ENCODE results near the gene TADA2B. TPM values are rescaled to one million over a fixed set of nuclear protein-coding genes. Genes with fewer than 3 reads are reported as not detected.

The TADA2B gene
- total and polyA plus RNA-seq, 3 donors from 2014 or later, result 34.5 to 47.6 (median 42.2) TPM

DNA sequence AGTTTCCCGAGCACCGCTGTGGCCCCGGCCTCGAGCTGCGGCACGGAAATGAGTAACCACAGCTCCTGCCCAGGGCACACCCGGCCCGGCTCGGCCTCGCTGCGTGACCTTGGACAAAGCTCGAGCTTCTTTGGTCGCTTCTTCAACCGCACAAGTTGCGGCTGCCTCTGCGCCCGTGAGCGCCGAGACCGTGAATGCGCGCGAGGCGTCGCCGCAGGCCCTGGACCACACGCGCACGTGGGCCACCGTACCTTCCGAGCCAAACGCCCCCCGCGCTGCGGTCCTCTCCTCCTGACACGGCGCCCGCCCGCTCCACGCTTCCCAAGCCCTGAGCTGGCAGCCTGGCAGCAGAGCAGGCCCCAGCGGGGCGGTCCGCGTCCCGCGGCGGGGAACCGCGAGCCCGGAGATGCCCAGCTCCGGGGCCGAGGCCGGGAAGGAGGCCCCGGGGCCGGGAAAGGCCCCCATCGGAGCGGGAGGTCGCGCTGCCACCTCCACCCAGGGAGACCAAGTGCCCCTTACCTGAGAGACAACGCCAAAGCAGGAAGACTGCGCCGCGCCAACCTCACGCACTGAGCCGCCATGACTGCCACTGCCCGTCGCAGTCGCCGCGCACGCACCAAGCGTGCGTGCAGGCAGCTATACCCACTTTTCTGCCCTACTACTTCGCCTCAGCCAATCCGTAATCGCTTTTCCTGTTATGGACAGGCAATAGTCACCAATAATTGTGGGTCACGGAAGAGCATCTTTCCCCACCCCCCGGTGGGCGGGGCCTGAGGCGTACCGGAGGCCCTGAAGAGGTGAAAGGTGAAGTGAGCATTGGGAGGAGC lies 24.5 kb downstream of the TADA2B start, which contains the start of gene GRPEL1:
Gene GRPEL1 (minus strand): TSS at position 613 of the 827 bp plus-strand sequence. CDS start 32 bp downstream, at position 581.
- Histone ChIP-seq H3K36me3 (ENCODE audit: low read depth, missing control alignments) (no peaks in the 10 kb centered on the region), H3K9me3 (no peaks in the 10 kb centered on the region), H3K27ac (peak within 1 kb of the TSS; percentile 78 to 89), H3K4me1 (peaks cover 21% of the 10 kb centered on the region), H3K27me3 (no peaks in the 10 kb centered on the region), H3K4me3 (peak within 1 kb of the TSS; percentile 91 to 95)
- no peak for TF ChIP-seq CTCF (IDR thresholded peaks at IDR 0.05)
- TF ChIP-seq POLR2A (IDR thresholded peaks at IDR 0.05), result peak; percentile 77
- WGBS, 2 donors, result 0 to 1% methylated on average over 35 to 71 of the region's 81 CpGs
- intact Hi-C loops (cut with DNase I; ENCODE audit: low total_unique reads), result no loop called here
- peak; percentile 100 for DNase-seq

DNA sequence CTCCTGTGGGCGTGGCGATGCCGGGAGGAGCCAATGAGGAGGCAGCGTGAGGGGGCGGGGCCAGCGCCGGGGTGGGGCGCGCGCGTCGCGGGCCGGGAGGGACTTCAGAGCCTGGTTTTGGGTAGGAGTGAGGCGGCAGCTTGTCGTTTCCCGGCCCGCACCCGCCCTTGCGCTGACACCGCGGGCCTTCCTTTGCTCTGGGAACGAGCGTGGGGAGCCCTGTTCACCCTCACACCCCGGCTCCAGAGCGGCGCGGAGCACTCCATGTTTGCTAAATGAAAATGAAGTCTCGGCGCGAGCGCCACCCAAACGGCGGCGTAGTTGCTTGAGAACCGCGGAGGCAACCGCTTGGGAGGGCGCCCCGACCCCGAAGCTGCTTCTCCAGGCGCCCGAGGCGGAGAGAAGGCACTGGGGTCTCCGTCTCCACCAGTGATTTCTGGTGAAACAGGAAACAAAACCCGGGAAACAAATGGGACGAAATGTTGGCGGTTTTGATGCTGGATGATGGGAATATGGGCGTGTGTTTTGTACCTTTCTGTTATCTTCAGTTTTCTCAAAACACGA lies 25.2 kb downstream of the TADA2B start:
- DNase-seq, result no peak
- intact Hi-C loops (cut with DNase I; ENCODE audit: low total_unique reads), result no loop called here
- Histone ChIP-seq H3K27ac (peak overlapping the region; percentile 69 to 86), H3K4me3 (peak overlapping the region; percentile 91 to 95), H3K27me3 (no peaks in the 10 kb centered on the region), H3K4me1 (peaks cover 21% of the 10 kb centered on the region), H3K36me3 (ENCODE audit: low read depth, missing control alignments) (no peaks in the 10 kb centered on the region), H3K9me3 (no peaks in the 10 kb centered on the region)
- TF ChIP-seq POLR2A (IDR thresholded peaks at IDR 0.05) (no peak), CTCF (IDR thresholded peaks at IDR 0.05) (no peak)
- 0% methylated on average over 15 to 50 of the region's 50 CpGs for WGBS, 2 donors

- H3K9me3 ChIP-seq, result no peaks in the 10 kb centered on the region
- peaks cover 21% of the 10 kb centered on the region for H3K4me1 ChIP-seq
- 8 to 9% methylated on average over 9 to 20 of the region's 20 CpGs for WGBS, 2 donors
- H3K27me3 ChIP-seq, result no peaks in the 10 kb centered on the region
- H3K36me3 ChIP-seq (ENCODE audit: low read depth, missing control alignments), result no peaks in the 10 kb centered on the region
- no peak for TF ChIP-seq CTCF (IDR thresholded peaks at IDR 0.05)
- TF ChIP-seq POLR2A (IDR thresholded peaks at IDR 0.05), result no peak
- intact Hi-C loops (cut with DNase I; ENCODE audit: low total_unique reads), result no loop called here
- peak overlapping the region in 1 of 2 donors; percentile 86 for H3K27ac ChIP-seq
- no peak for DNase-seq
- peak overlapping the region; percentile 91 to 95 for H3K4me3 ChIP-seq
These were observed 25.7 kb downstream of the TADA2B start for GRCh38 chr4:7068883-7069282.

- Histone ChIP-seq H3K9me3 (no peaks in the 10 kb centered on the region), H3K27ac (no peak overlapping the region), H3K36me3 (ENCODE audit: low read depth, missing control alignments) (no peaks in the 10 kb centered on the region), H3K27me3 (no peaks in the 10 kb centered on the region), H3K4me3 (no peak overlapping the region), H3K4me1 (peaks cover 21% of the 10 kb centered on the region)
- intact Hi-C loops (cut with DNase I; ENCODE audit: low total_unique reads), result no loop called here
- TF ChIP-seq POLR2A (IDR thresholded peaks at IDR 0.05) (no peak), CTCF (IDR thresholded peaks at IDR 0.05) (peak; percentile 96 to 98 (median 98))
- 37 to 46% methylated on average over 12 to 23 of the region's 23 CpGs for whole genome bisulfite sequencing, 2 donors
- DNase-seq, result peak; percentile 91
These were observed 27.7 kb downstream of the TADA2B start for GRCh38 chr4:7070729-7071511.

Measured in testis (tissue), 3 donors.